PC-3 (cell line): ENCODE data around the gene YBX2. TPM values are rescaled to one million over a fixed set of nuclear protein-coding genes. Genes with fewer than 3 reads are reported as not detected.

ENCODE experiments used
- ATAC-seq: fragments of 200-7000 bp; cut with Tn5 transposase; 2 replicates; pipeline ENCODE4 v1.9.1; 2020; ENCODE audit warnings: mild to moderate bottlenecking, moderate library complexity
- BruUV-seq: library from RNA; stranded (reverse); fragments of 400-500 nt; replicated peaks from 2 replicates; lab custom pipeline; 2021; lab: Mats Ljungman, UMichigan
- CTCF ChIA-PET: fragments of 300-600 bp; sonication (Branson Sonifier 250); formaldehyde crosslinking; loops from one replicate; lab custom pipeline; 2022; ENCODE audit warnings: antibody characterized with exemption; lab: Charles Lee
- POLR2A ChIA-PET: fragments of 300-600 bp; sonication (Branson Sonifier 250); formaldehyde crosslinking; loops from one replicate; lab custom pipeline; 2022; ENCODE audit warnings: antibody characterized with exemption; ENCODE audit not compliant: unreplicated experiment; lab: Charles Lee
- DNase-seq: peaks from one replicate; pipeline ENCODE4 v3.0.0-alpha.2; 2015
- H2AFZ ChIP-seq: fragments of 300-600 bp; sonication (generic); 2 replicates; pipeline ENCODE4 v1.6.0; 2016; ENCODE audit warnings: antibody characterized with exemption, low read length
- H3F3A ChIP-seq: fragments of 300-600 bp; sonication (generic); one replicate; pipeline ENCODE4 v1.6.0; 2017; ENCODE audit warnings: antibody characterized with exemption, low read length, control low read depth, mild to moderate bottlenecking; ENCODE audit not compliant: unreplicated experiment
- H3K27ac ChIP-seq: fragments of 300-600 bp; sonication (generic); 2 replicates; pipeline ENCODE4 v1.5.1; 2016; ENCODE audit warnings: mild to moderate bottlenecking, low read length
- H3K27me3 ChIP-seq: fragments of 300-600 bp; sonication (generic); 2 replicates; pipeline ENCODE4 v1.6.1; 2016; ENCODE audit warnings: low read length, mixed read lengths
- H3K36me3 ChIP-seq: fragments of 300-600 bp; sonication (generic); 2 replicates; pipeline ENCODE4 v1.6.1; 2016; ENCODE audit warnings: low read depth, mixed run types, low read length, mixed read lengths
- H3K4me1 ChIP-seq: fragments of 300-600 bp; sonication (generic); 2 replicates; pipeline ENCODE4 v1.5.1; 2016; ENCODE audit warnings: low read length; ENCODE audit not compliant: insufficient read depth
- H3K4me2 ChIP-seq: fragments of 300-600 bp; sonication (generic); 2 replicates; pipeline ENCODE4 v1.6.0; 2016; ENCODE audit warnings: low read length
- H3K4me3 ChIP-seq: fragments of 300-600 bp; sonication (generic); 2 replicates; pipeline ENCODE4 v1.5.1; 2016; ENCODE audit warnings: mild to moderate bottlenecking, low read length, mixed read lengths
- H3K79me2 ChIP-seq: fragments of 300-600 bp; sonication (generic); 2 replicates; pipeline ENCODE4 v1.6.1; 2017; ENCODE audit warnings: low read length, mixed read lengths
- H3K9ac ChIP-seq: fragments of 300-600 bp; sonication (generic); 2 replicates; pipeline ENCODE4 v1.6.0; 2016; ENCODE audit warnings: mild to moderate bottlenecking, low read length
- H3K9me2 ChIP-seq: fragments of 300-600 bp; sonication (generic); replicated peaks from 2 replicates; pipeline ENCODE4 v1.6.1; 2016; ENCODE audit warnings: mixed run types, low read length, mixed read lengths
- H3K9me3 ChIP-seq: fragments of 300-600 bp; sonication (generic); 2 replicates; pipeline ENCODE4 v1.6.1; 2016; ENCODE audit warnings: low read length, mixed read lengths
- H4K20me1 ChIP-seq: fragments of 300-600 bp; sonication (generic); 2 replicates; pipeline ENCODE4 v1.6.1; 2016; ENCODE audit warnings: low read length, mixed read lengths
- CTCF ChIP-seq: fragments of 300-600 bp; sonication (generic); conservative IDR thresholded peaks from 2 replicates; pipeline ENCODE4 v1.5.1; 2017; ENCODE audit warnings: antibody characterized with exemption, low read depth, mild to moderate bottlenecking, low read length
- EZH2 ChIP-seq: fragments of 300-600 bp; sonication (generic); IDR thresholded peaks from one replicate; pipeline ENCODE4 v1.6.1; 2017; ENCODE audit warnings: antibody characterized with exemption, mild to moderate bottlenecking, low read length; ENCODE audit not compliant: unreplicated experiment
- EZH2phosphoT487 ChIP-seq: fragments of 300-600 bp; sonication (generic); IDR thresholded peaks from 2 replicates; pipeline ENCODE4 v1.6.1; 2018; ENCODE audit warnings: mild to moderate bottlenecking, antibody characterized with exemption, low read length, borderline replicate concordance
- intact Hi-C: fragments of 100-400 bp; cut with micrococcal nuclease; formaldehyde crosslinking; loops from 2 replicates; pipeline ENCODE4 v1.9.0; 2023
- total RNA-seq: library from RNA; depleted of rRNA; stranded (reverse); fragments of >200 nt; gene quantifications from 2 replicates; pipeline ENCODE4 v1.2.3, GENCODE V29; 2014

Gene YBX2
- total RNA-seq, 1 experiment from 2014 or later: 1.1 TPM

- Histone ChIP-seq H3K27me3 (no peaks in the 10 kb centered on the region), H4K20me1 (peaks cover 5% of the 10 kb centered on the region; the same call in 1 of the 2 replicates), H3K27ac (no peak overlapping the region), H3K9me2 (no peaks in the 10 kb centered on the region), H2AFZ (no peak overlapping the region), H3K4me1 (peaks cover 6% of the 10 kb centered on the region; the same call in 1 of the 2 replicates), H3K9me3 (no peaks in the 10 kb centered on the region), H3K9ac (no peak overlapping the region), H3K79me2 (no peaks in the 10 kb centered on the region; the same call in 1 of the 2 replicates), H3K4me2 (no peak overlapping the region), H3K4me3 (no peak overlapping the region), H3F3A (peaks cover 3% of the 10 kb centered on the region), H3K36me3 (peaks cover 3% of the 10 kb centered on the region; the same call in 1 of the 2 replicates)
- POLR2A ChIA-PET: no interaction called here
- TF ChIP-seq CTCF (no peak), EZH2phosphoT487 (no peak), EZH2 (no peak)
- BruUV-seq: no TSS peak
- no peak for ATAC-seq
- CTCF ChIA-PET: no interaction called here
- intact Hi-C loops: no loop called here
- no peak for DNase-seq
These were observed 23.9 kb upstream of the YBX2 start for GRCh38 chr17:7318121-7318860.

- Histone ChIP-seq H3F3A (peaks cover 9% of the 10 kb centered on the region), H2AFZ (no peak overlapping the region), H3K9ac (no peak overlapping the region), H3K27me3 (no peaks in the 10 kb centered on the region), H3K27ac (no peak overlapping the region), H3K4me3 (no peak overlapping the region), H3K9me2 (no peaks in the 10 kb centered on the region), H3K9me3 (no peaks in the 10 kb centered on the region), H3K4me2 (no peak overlapping the region), H4K20me1 (peaks cover 15% of the 10 kb centered on the region; the same call in 1 of the 2 replicates), H3K4me1 (peaks cover 6% of the 10 kb centered on the region; the same call in 1 of the 2 replicates), H3K36me3 (peaks cover 6% of the 10 kb centered on the region), H3K79me2 (peaks cover 7% of the 10 kb centered on the region)
- intact Hi-C loops: no loop called here
- ATAC-seq: no peak
- POLR2A ChIA-PET: no interaction called here
- CTCF ChIA-PET: no interaction called here
- no peak for DNase-seq
- BruUV-seq: no TSS peak
- TF ChIP-seq EZH2phosphoT487 (no peak), EZH2 (no peak), CTCF (no peak)
These were observed 22.8 kb upstream of the YBX2 start for GRCh38 chr17:7317161-7317803.
